GM19395 (cell line): ENCODE results near the gene PSMG1.
"Not testable (repeated sequence)": the region's sequence is repeated elsewhere in the genome, so short reads cannot be mapped to it uniquely, and the experiment has no call there.

Experiments used
- ATAC-seq: cut with Tn5 transposase; IDR thresholded peaks from one replicate; pipeline ENCODE4 v1.9.1; 2021; ENCODE audit warnings: mild to moderate bottlenecking, moderate library complexity; ENCODE audit not compliant: unreplicated experiment

Gene PSMG1

GRCh38 chr21:39183272-39184049, at the start of gene PSMG1:
Gene PSMG1, minus strand, starts transcription at chr21:39183451. Its CDS starts 66 bp downstream, at chr21:39183385.
- peak; percentile 85 for ATAC-seq

- no peak for ATAC-seq
Observed at GRCh38 chr21:39232861-39233291, 49.6 kb upstream of the PSMG1 start.

- ATAC-seq, result no peak
Observed at GRCh38 chr21:39224930-39225329, 41.7 kb upstream of the PSMG1 start.

- ATAC-seq, result no peak
Observed at GRCh38 chr21:39221997-39222486, 38.8 kb upstream of the PSMG1 start.

GRCh38 chr21:39221282-39221996, 38.2 kb upstream of the PSMG1 start:
- no peak for ATAC-seq

- not testable (repeated sequence) for ATAC-seq
Observed at GRCh38 chr21:39220875-39221274, 37.6 kb upstream of the PSMG1 start.

GRCh38 chr21:39220150-39220549, 36.9 kb upstream of the PSMG1 start:
- no peak for ATAC-seq

- no peak for ATAC-seq
Observed at GRCh38 chr21:39218082-39218409, 34.8 kb upstream of the PSMG1 start.

GRCh38 chr21:39217356-39218081, 34.3 kb upstream of the PSMG1 start:
- ATAC-seq, result no peak

- no peak for ATAC-seq
Observed at GRCh38 chr21:39216290-39216689, 33.0 kb upstream of the PSMG1 start.

GRCh38 chr21:39215078-39215477, 31.8 kb upstream of the PSMG1 start:
- ATAC-seq, result no peak

- no peak for ATAC-seq
Observed at GRCh38 chr21:39209334-39209688, 26.1 kb upstream of the PSMG1 start.

- ATAC-seq, result no peak
Observed at GRCh38 chr21:39208624-39209333, 25.5 kb upstream of the PSMG1 start.

GRCh38 chr21:39204134-39204533, 20.9 kb upstream of the PSMG1 start:
- no peak for ATAC-seq

GRCh38 chr21:39198800-39199199, 15.5 kb upstream of the PSMG1 start:
- ATAC-seq, result no peak

- ATAC-seq, result no peak
Observed at GRCh38 chr21:39197448-39198233, 14.4 kb upstream of the PSMG1 start.

GRCh38 chr21:39196838-39197237, 13.6 kb upstream of the PSMG1 start:
- no peak for ATAC-seq

- ATAC-seq, result no peak
Observed at GRCh38 chr21:39196310-39196709, 13.1 kb upstream of the PSMG1 start.

GRCh38 chr21:39193380-39193779, 10.1 kb upstream of the PSMG1 start:
- ATAC-seq, result no peak
